HepG2 (cell line): ENCODE results near the gene SLC22A7. TPM values are rescaled to one million over a fixed set of nuclear protein-coding genes. Genes with fewer than 3 reads are reported as not detected.

ENCODE experiments used
- ATF6 ChIP-seq: sonication (generic); formaldehyde crosslinking; conservative IDR thresholded peaks from 2 replicates; pipeline ENCODE4 v1.4.0; 2020; ENCODE audit warnings: missing genetic modification reagents
- CENPT ChIP-seq: sonication (generic); formaldehyde crosslinking; IDR thresholded peaks from 2 replicates; pipeline ENCODE4 v1.8.0; 2022; ENCODE audit warnings: low read depth, mild to moderate bottlenecking, moderate library complexity, missing genetic modification reagents
- CREB1 ChIP-seq, 2 experiments: fragments of 450-650 bp in 1 of 2; IDR thresholded peaks; 2 replicates each; pipeline ENCODE4 v1.6.1; 2016 to 2017; ENCODE audit warnings: control low read depth in 1 of 2, mild to moderate bottlenecking in 1 of 2, missing compliant biosample characterization in 1 of 2, missing genetic modification characterization in 1 of 2
- HOXA3 ChIP-seq: sonication (generic); formaldehyde crosslinking; IDR thresholded peaks from 2 replicates; pipeline ENCODE4 v1.5.0; 2020; ENCODE audit warnings: missing genetic modification reagents
- KLF15 ChIP-seq: sonication (generic); formaldehyde crosslinking; IDR thresholded peaks from 2 replicates; pipeline ENCODE4 v1.8.1; 2023; ENCODE audit warnings: borderline replicate concordance, mild to moderate bottlenecking, inconsistent platforms, missing genetic modification reagents, mixed read lengths
- ZBTB33 ChIP-seq: sonication (generic); formaldehyde crosslinking; IDR thresholded peaks from 2 replicates; pipeline ENCODE4 v1.4.0; 2020; ENCODE audit warnings: missing genetic modification reagents
- ZBTB40 ChIP-seq, 2 experiments: fragments of 450-650 bp in 1 of 2; sonication (generic) in 1 of 2; formaldehyde crosslinking in 1 of 2; IDR thresholded peaks; 2 replicates each; pipeline versions ENCODE4 v1.6.1 to v1.8.0; 2016 to 2022; ENCODE audit warnings: antibody characterized with exemption in 1 of 2, mild to moderate bottlenecking in 1 of 2, missing genetic modification reagents in 1 of 2
- ZBTB7A ChIP-seq: sonication (generic); formaldehyde crosslinking; IDR thresholded peaks from 2 replicates; pipeline ENCODE4 v1.8.0; 2022; ENCODE audit warnings: mild to moderate bottlenecking, missing genetic modification reagents
- ZNF326 ChIP-seq: sonication (generic); formaldehyde crosslinking; IDR thresholded peaks from 2 replicates; pipeline ENCODE4 v1.4.0; 2020; ENCODE audit warnings: missing genetic modification reagents, borderline replicate concordance
- ZNF629 ChIP-seq: sonication (generic); formaldehyde crosslinking; conservative IDR thresholded peaks from 2 replicates; pipeline ENCODE4 v1.5.0; 2020; ENCODE audit warnings: missing genetic modification reagents
- ZNF670 ChIP-seq: sonication (generic); formaldehyde crosslinking; IDR thresholded peaks from 2 replicates; pipeline ENCODE4 v1.8.0; 2022; ENCODE audit warnings: mild to moderate bottlenecking, missing genetic modification reagents, borderline replicate concordance
- ZNF672 ChIP-seq: sonication (generic); formaldehyde crosslinking; IDR thresholded peaks from 2 replicates; pipeline ENCODE4 v1.8.1; 2022; ENCODE audit warnings: missing genetic modification reagents
- polyA plus RNA-seq, 8 experiments: library from polyadenylated mRNA; depleted of rRNA in 3 of 8; stranded (reverse) in 7 of 8; unstranded in 1 of 8; fragments of >200 nt; fragmentation: Illumina TruSeq in 4 of 8; extraction: Trizol in 4 of 8; gene quantifications; 2 replicates each; pipeline versions ENCODE4 v1.2.1 to v1.2.3, GENCODE V29; 2011 to 2016; ENCODE audit warnings: low read depth in 4 of 8, missing spikeins in 1 of 8, mixed read lengths in 1 of 8; ENCODE audit not compliant: insufficient read depth in 1 of 8
- total RNA-seq, 5 experiments: library from RNA; depleted of rRNA; stranded (reverse); fragments of >200 nt; fragmentation: Illumina TruSeq; extraction: Trizol; gene quantifications; 2 replicates each; pipeline ENCODE4 v1.2.3, GENCODE V29; 2016; ENCODE audit warnings: low read depth in 1 of 5

Gene SLC22A7
- total and polyA plus RNA-seq, 2 of the 13 experiments (the other 11 are each of a cell fraction or from before 2014, with no cell fraction given), result 5.3 to 22.6 TPM

- TF ChIP-seq KLF15, result no peak
- TF ChIP-seq ZBTB40 (IDR thresholded peaks at IDR 0.05), result no peak
- no peak; the same call in 1 of the 2 replicates for TF ChIP-seq ZBTB40 (CRISPR knock-in tag; IDR thresholded peaks at IDR 0.05)
- TF ChIP-seq ZBTB7A (CRISPR knock-in tag), result no peak
- no peak for TF ChIP-seq ZNF629 (CRISPR knock-in tag)
- TF ChIP-seq ZBTB33 (CRISPR knock-in tag), result peak; percentile 37; the same call in 1 of the 2 replicates
- TF ChIP-seq ZNF326 (CRISPR knock-in tag), result 0 out of 2 replicates have a peak, but pooled peaks have one; percentile 80
- no peak for TF ChIP-seq ZNF672 (CRISPR knock-in tag)
- TF ChIP-seq ZNF670, result no peak
- no peak for TF ChIP-seq ATF6 (CRISPR knock-in tag)
- no peak for TF ChIP-seq CREB1 (IDR thresholded peaks at IDR 0.05)
- TF ChIP-seq CREB1 (CRISPR knock-in tag; IDR thresholded peaks at IDR 0.05), result no peak
- TF ChIP-seq HOXA3 (CRISPR knock-in tag), result no peak
- no peak for TF ChIP-seq CENPT (CRISPR knock-in tag)
Observed at GRCh38 chr6:43271103-43271815, 26.8 kb upstream of the SLC22A7 start (continued).
